ENCODE data around the gene NABP1.
A peak's percentile ranks its signal among the peaks of the same experiment; 100 is the strongest.

NABP1 gene

DNA sequence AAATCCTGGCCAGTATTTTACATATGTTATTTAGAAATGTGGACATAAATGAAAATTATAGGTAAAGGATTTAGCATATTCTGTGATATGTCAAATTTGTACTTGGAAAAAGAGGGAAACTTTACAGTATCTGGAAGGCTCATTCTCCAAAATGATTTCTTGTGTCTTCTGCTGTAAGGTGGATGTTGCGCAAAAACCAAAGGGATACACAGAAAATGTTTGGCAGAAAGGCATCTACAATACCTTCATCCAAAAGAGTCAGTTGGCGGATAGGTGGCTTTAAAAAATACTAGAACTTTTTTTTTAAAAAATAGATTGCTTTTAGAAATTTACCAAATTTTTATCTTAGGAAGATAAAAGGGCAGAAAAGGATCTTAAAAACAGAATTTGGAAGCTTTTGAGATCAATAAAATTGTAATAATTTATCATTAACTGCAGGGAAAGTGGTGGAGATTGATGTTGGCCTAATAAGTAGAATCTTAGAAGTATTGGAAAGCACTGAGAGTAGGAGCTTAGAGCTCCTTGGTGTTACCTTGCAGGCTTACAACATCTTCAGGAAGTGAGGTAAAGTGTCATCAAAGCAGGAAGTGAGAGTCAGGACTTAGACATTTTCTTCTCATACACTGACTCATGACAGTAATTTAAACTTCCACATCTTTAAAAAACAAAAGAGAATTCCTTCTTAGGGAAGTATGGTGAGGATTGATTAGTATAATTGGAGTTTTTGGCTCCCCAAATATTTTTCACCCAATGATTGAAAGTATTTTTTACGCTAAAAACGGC lies 2.1 kb downstream of the NABP1 start:
- TF ChIP-seq POLR2A (IDR thresholded peaks at IDR 0.05; ENCODE audit: low read length): no peak
- no peak for TF ChIP-seq GATA1 (IDR thresholded peaks at IDR 0.05; ENCODE audit: low read depth, low read length)
- peak; percentile 48 to 60 for DNase-seq

DNA sequence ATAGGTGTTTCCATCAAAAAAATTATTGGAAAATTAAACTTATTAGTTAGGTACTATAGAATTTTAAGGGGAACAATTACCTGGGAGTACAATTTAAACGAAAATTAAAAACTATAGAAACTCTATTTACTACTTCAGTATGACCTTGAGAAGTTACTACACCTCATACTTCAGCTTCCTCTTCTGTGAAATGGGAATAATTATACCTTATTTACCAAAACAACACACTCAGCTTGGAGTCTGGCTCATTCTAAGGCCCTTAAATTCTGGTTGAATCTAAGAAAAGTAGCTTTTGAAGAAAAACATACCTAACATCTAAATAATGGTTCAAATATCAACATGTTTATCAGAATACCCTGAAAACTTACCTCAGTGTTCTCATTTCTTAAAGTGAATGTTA lies 2.7 kb downstream of the NABP1 start:
- peak in 1 of 2 experiments; percentile 36 for DNase-seq
- TF ChIP-seq GATA1 (IDR thresholded peaks at IDR 0.05; ENCODE audit: low read depth, low read length) (no peak), POLR2A (IDR thresholded peaks at IDR 0.05; ENCODE audit: low read length) (no peak)

DNA sequence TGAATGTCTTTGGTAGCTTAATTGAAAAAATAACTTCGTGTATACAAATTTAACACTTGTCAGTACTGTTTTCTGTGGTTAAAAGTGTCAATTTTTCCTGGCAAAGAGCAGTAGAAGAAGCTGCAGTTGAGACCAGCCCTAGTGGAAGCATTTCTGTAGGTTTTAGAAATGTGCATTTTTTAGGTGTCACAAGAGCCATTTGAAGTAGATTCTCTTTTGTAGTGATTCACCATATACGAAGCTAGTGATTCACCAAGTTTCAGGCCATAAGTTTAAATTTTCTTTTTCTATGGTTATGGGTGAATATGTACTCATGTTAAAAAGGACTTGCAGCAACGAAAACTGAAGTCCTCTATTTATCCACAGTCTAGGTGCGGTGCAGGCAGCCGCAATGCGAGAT lies 4.2 kb downstream of the NABP1 start:
- no peak for TF ChIP-seq POLR2A (IDR thresholded peaks at IDR 0.05; ENCODE audit: low read length)
- no peak for TF ChIP-seq GATA1 (IDR thresholded peaks at IDR 0.05; ENCODE audit: low read depth, low read length)

DNA sequence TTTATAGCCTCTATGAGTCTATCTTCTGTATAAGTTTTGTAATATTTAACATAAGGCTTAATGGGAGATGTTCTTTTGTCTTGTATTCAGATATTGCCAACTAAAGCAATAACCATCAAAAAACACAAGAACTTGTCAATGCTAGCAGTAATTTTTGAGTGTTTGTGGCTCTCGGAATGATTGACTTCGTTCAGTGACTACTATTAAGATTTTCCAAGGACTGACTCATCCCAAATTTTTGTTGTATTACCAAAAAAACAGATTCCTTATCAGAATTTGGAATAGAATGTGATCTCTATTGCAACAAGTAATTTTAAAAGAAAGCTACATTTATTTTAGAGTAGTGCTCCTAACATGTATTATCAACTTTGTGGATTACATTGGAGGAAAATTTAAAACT lies 8.1 kb downstream of the NABP1 start:
- DNase-seq: no peak
- TF ChIP-seq GATA1 (IDR thresholded peaks at IDR 0.05; ENCODE audit: low read depth, low read length) (no peak), POLR2A (IDR thresholded peaks at IDR 0.05; ENCODE audit: low read length) (no peak)

More for the DNA sequence above, 4.2 kb downstream of the NABP1 start:
- DNase-seq: no peak

DNA sequence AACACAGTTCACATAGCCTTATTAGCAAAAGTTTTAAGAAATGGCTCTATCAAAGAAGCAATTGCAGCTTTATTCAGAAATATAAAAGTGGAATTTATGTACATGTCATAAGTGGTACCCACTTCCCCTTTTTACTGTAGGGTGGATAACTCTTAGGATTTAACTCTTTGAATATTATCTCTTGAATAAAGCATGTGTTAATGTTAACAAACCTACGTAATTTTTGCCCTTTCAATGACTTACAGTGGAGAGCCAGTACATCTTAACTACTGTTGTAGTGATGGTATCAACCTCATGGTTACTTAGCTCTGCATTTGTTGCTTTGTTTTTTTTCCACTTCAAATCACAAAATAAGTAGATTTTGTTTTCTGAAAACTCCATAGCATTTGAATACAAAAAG lies 8.8 kb downstream of the NABP1 start:
- DNase-seq: no peak
- TF ChIP-seq POLR2A (IDR thresholded peaks at IDR 0.05; ENCODE audit: low read length) (no peak), GATA1 (IDR thresholded peaks at IDR 0.05; ENCODE audit: low read depth, low read length) (no peak)

DNA sequence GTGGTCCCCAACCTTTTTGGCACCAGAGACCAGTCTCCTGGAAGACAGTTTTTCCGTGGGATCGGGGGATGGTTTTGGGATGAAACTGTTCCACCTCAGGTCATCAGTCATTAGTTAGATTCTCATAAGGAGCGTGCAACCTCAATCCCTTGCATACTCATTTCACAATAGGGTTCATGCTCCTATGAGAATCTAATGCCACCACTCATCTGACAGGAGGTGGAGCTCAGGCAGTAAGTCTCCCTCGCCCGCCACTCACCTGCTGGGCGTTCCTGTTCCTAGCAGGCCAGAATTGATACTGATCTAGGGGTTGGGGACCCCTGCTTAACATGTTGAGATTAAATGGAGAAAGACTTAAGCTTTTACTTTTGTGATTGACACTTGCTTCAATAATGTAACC lies 9.9 kb downstream of the NABP1 start:
- no peak for DNase-seq

DNA sequence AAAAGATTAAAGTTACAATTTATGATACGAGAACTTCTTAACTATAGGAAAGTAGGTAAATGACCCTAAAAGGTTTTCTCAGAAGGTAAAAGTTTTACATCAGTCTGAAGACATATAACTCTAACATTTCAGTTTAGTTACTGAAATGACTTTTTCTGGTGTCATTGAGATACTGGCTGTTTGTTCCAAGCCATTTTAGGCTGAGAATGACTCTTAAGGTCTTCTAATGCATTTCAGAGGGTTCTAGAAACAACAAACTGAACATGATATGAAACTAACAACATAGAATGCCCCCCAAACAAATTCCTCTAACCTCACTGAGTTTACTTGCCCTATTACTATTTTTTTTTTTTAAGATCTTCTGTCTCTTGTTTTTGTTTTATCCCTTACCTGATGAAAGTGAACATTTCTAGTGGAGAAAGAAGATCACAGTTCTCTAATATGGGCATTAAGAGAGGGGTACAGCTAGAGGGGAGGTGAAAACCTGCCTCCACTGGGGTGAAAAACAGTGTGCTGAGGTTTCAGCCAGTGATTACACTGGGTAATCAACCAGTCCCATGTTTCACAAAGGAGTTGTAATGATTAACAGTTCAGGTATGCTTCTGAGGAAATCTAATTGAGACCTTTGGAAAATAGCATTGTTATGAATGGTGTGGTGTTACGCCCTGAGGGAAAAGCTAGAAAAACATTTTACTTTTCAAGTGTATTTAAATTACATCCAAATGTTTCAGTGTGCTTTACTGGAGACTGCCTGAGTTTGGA lies 11.2 kb downstream of the NABP1 start:
- DNase-seq: no peak

More for the DNA sequence above, 9.9 kb downstream of the NABP1 start:
- no peak for TF ChIP-seq POLR2A (IDR thresholded peaks at IDR 0.05; ENCODE audit: low read length)
- TF ChIP-seq GATA1 (IDR thresholded peaks at IDR 0.05; ENCODE audit: low read depth, low read length): no peak

DNA sequence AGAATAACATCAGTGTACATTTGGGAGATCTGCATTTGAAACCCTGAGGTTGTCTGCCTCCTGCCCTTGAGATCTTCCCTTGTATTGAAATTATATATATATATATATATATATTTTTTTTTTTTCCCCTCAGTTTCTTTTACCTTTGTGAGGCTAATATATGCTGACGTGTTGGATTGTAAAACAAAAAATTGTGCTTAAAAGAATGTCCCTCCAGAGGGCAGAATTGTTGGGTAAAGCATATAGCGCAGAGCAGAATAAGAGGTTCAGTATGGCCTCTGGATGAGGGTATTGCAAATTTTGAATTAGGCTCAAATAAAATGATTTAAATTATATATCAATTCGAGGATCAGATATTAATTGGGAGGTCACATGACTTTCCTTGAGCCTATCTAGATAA lies 12.4 kb downstream of the NABP1 start:
- DNase-seq: no peak
- no peak for TF ChIP-seq GATA1 (IDR thresholded peaks at IDR 0.05; ENCODE audit: low read depth, low read length)
- TF ChIP-seq POLR2A (IDR thresholded peaks at IDR 0.05; ENCODE audit: low read length): no peak

More for the DNA sequence above, 11.2 kb downstream of the NABP1 start:
- TF ChIP-seq GATA1 (IDR thresholded peaks at IDR 0.05; ENCODE audit: low read depth, low read length) (no peak), POLR2A (IDR thresholded peaks at IDR 0.05; ENCODE audit: low read length) (peak; percentile 17)

DNA sequence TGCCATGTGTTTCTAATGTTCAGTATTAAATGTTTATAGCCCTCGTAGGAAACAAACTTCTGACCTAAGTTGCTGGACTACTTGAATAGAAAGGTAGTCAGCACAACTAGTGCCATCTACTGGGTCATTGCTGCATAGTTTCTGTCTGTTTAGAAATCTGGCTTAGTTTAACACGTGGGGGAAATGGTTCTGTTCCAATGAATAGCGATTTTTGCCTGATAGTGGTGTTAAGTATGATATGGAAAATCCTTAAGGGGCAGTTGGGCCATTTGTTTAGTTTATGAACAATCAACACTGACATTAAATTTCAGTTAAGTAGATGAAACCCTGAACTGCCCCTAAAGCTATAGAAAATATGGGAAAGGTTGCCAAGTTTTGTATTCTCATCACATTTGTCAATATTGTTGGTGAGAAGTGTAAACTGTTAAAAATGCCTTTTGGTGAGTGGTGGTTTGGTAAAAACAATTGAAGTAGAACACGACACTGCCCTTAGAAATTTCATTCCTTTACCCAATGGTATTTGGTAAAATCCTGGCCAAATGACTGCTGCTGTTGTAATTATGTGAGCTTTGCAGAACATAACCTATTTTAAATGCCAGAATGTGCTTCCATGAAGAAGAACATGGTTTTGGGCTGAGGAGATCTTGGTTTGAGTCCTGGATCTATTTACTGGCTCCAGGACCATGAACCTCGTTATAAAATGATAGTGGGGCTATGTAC lies 13.2 kb downstream of the NABP1 start:
- DNase-seq: peak; percentile 82 to 86
- TF ChIP-seq POLR2A (IDR thresholded peaks at IDR 0.05; ENCODE audit: low read length) (peak; percentile 42), GATA1 (IDR thresholded peaks at IDR 0.05; ENCODE audit: low read depth, low read length) (no peak)

DNA sequence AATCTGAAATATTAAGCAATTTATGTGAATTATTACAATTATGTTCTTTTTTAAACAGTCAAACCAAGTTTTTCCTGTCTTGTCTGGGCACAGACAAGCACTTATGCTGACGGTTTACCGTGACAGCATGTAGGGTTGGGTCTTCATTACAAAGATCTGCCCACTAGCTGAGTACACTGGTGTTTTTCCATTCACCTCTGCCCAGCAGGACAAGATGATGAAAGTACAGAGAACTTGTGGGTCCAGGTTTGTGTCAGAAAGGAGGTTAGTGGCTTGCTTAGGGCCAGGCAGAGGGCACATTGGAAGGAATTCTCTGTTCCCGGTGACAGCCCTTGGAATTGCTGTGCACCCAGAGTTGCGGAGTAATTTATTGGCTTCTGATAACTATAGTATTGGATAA lies 14.0 kb downstream of the NABP1 start:
- TF ChIP-seq GATA1 (IDR thresholded peaks at IDR 0.05; ENCODE audit: low read depth, low read length) (no peak), POLR2A (IDR thresholded peaks at IDR 0.05; ENCODE audit: low read length) (no peak)
- DNase-seq: no peak

DNA sequence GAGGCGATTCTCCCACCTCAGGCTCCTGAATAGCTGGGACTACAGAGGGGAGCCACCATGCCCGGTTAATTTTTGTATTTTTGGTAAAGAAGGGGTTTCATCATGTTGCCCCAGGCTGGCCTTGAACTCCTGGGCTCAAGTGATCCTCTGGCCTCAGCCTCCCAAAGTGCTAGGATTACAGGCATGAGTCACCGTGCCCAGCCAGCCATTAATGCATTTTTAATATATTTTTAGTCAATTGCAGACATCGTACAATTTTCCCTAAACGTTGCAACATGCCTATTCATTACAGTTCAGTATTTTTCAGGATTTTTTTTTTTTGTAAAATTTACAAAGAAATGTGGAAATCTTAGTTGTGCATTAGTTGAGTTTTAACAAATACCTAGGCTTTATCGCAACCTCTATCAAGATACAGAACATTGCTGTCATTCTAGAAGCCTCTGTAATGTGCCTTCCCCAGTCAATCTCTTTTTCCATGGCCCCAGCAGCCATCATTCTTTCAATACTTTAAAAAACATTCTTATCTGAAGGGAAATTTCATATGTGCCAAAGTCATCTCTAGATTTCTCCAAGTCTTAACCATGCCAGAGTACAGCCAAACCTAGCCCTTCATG lies 14.7 kb downstream of the NABP1 start:
- TF ChIP-seq GATA1 (IDR thresholded peaks at IDR 0.05; ENCODE audit: low read depth, low read length) (no peak), POLR2A (IDR thresholded peaks at IDR 0.05; ENCODE audit: low read length) (no peak)
- no peak for DNase-seq

DNA sequence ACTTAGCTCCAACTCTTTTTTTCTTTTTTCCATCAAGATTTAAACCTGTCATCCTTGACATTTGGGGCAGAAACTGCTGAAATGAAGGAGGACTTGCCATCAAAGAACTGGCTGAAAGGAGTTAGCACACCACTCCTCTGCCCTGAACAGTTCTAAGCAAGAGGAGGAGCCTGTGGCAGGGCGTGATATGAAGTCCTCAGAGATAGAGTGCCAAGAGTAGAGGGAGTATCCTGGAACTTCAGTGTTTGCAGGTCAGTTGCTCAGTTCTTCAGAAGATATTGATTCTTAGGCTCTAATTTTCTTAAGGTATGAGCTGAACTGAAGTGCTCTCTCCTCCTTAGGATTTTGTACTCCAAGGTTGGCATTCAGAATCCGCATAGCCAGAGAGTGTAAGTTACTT lies 15.2 kb downstream of the NABP1 start:
- peak; percentile 44 for TF ChIP-seq POLR2A (IDR thresholded peaks at IDR 0.05; ENCODE audit: low read length)
- no peak for TF ChIP-seq GATA1 (IDR thresholded peaks at IDR 0.05; ENCODE audit: low read depth, low read length)
- peak; percentile 54 to 64 for DNase-seq

DNA sequence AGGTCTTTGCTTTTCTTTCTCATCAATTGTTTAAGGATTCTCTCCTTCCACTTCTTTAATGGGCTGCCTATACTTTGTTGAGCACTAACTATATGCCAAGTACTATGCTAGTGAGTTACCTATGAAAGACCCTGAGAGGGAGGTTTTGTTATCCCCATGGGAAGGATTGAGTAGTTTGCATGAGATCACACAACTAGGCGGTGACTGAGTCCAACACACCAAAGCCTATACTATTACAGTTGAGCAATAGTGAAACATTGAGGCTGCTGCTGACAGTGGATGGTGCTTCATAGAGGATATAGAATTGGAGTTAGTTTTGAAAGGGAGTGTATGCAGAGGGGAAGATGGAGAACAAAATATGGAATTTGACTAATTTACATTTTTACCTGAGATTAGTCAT lies 15.8 kb downstream of the NABP1 start:
- TF ChIP-seq POLR2A (IDR thresholded peaks at IDR 0.05; ENCODE audit: low read length): no peak
- TF ChIP-seq GATA1 (IDR thresholded peaks at IDR 0.05; ENCODE audit: low read depth, low read length): no peak
- DNase-seq: no peak

DNA sequence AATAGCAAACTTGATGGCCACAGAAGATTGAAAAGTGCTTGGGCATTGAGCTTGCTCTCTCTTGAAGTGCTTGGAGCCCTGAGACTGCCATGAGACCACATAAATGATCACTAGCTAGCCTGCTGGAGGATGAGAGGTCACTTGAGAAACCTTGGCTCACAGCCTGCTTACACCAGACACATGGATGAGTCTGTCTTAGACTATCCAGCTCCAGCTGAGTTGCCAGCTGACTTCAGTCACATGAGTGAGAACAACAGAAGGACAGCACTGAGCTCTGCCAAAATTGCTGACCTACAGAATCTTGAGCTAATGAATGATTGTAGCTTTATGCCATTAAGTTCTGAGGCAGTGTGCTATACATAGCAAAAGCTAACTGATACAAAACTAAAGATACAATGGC lies 18.1 kb downstream of the NABP1 start:
- peak in 1 of 2 experiments; percentile 8 for DNase-seq
- TF ChIP-seq GATA1 (IDR thresholded peaks at IDR 0.05; ENCODE audit: low read depth, low read length): no peak
- peak; percentile 37 for TF ChIP-seq POLR2A (IDR thresholded peaks at IDR 0.05; ENCODE audit: low read length)

Data from erythroblast (primary cell).